NCI-H2107 (cell line): ENCODE measurements around the gene MARCHF9.
"Not testable (repeated sequence)": the region's sequence is repeated elsewhere in the genome, so short reads cannot be mapped to it uniquely, and the experiment has no call there.

Experiments
- DNase-seq: peaks from one replicate; lab custom pipeline; 2025; lab: John Stamatoyannopoulos, UW

MARCHF9 gene, protein sequence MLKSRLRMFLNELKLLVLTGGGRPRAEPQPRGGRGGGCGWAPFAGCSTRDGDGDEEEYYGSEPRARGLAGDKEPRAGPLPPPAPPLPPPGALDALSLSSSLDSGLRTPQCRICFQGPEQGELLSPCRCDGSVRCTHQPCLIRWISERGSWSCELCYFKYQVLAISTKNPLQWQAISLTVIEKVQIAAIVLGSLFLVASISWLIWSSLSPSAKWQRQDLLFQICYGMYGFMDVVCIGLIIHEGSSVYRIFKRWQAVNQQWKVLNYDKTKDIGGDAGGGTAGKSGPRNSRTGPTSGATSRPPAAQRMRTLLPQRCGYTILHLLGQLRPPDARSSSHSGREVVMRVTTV

GRCh38 chr12:57754411-57755193, at the start of gene MARCHF9:
Gene MARCHF9 (plus strand): TSS chr12:57755103. CDS start chr12:57755529, 426 bp downstream.
- peak; percentile 57 for DNase-seq

- DNase-seq = no peak
These were observed 47.7 kb upstream of the MARCHF9 start for GRCh38 chr12:57707250-57707649.

GRCh38 chr12:57708296-57708695, 46.6 kb upstream of the MARCHF9 start:
- no peak for DNase-seq

DNA sequence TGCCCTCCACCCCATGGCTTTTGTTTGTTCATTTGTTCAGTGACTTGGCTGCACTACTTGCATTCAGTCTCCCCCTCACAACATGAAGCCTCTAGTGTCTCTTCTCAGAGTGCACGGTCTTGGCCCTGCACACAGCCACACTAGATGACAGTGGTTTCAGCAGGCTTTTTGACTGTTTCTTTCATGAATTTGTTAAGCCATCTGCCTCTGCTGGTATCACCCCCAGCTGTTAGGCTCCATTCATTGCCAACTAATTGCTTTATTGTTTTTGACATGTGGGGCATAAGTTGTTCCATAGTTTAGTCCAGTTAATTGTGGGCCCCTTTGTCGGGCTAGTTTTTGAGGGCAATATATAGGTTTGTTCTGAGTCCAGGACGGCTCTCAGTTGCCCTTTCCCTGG, 42.2 kb upstream of the MARCHF9 start:
- no peak for DNase-seq

DNA sequence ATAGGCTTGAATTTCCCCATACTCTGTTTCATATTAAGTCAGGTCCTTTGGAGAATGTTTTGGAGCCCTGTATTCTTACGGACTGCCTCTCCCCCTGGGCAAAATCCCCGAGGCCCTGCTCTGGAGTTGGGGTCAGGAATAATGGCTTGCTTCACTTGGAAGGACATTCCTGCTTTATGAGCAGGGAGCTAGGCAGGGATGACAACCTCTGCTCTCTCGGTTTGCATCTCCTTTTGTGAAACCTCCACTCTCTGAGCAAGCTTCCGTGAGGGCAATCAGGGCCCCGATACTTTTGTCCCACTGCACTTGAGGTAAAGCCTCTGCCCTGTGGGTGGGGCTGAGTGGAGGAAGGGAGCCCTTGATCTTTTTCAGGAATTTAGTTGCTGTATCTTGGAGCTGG, 41.7 kb upstream of the MARCHF9 start:
- DNase-seq = no peak

GRCh38 chr12:57715036-57715748, 39.7 kb upstream of the MARCHF9 start:
- not testable (repeated sequence) for DNase-seq

GRCh38 chr12:57715786-57716185, 39.1 kb upstream of the MARCHF9 start:
- DNase-seq = no peak

- no peak for DNase-seq
These were observed 38.6 kb upstream of the MARCHF9 start for GRCh38 chr12:57716305-57716704.

- no peak for DNase-seq
These were observed 37.8 kb upstream of the MARCHF9 start for GRCh38 chr12:57717131-57717530.

GRCh38 chr12:57717846-57718640, 36.9 kb upstream of the MARCHF9 start:
- DNase-seq = no peak

DNA sequence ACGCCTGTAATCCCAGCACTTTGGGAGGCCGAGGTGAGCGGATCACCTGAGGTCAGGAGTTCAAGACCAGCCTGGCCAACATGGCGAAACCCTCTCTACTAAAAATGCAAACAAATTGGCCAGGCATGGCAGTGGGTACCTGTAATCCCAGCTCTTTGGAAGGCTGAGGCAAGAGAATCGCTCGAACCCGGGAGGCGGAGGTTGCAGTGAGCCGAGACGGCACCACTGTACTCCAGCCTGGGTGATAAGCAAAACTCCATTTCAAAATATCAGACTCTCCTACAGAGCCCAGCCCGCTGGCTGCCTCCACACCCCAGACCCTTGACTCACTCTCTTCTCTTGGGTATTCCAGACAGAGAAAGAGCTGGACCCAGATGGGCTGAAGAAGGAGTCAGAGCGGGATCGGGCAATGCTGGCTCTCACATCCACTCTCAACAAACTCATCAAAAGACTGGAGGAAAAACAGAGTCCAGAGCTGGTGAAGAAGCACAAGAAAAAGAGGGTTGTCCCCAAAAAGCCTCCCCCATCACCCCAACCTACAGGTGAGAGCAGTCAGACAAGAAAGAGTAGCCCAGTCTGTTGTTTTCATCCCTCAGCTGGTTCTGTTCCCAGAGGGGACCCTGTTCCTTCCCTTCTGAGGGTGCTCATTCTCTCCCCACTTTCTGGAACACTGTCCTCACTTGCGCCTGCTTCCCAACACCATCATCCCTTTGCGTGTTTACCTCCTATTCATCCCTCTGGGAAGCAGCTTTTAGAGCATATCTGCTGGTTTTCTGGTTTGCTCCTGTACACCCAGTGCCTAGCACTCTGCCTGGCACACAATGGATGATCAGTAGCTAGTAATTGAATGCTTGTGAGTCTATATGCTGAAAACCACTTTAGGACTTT, 36.0 kb upstream of the MARCHF9 start:
- DNase-seq = no peak

GRCh38 chr12:57719777-57720605, 34.9 kb upstream of the MARCHF9 start:
- no peak for DNase-seq

GRCh38 chr12:57720606-57721595, 34.0 kb upstream of the MARCHF9 start:
- no peak for DNase-seq

DNA sequence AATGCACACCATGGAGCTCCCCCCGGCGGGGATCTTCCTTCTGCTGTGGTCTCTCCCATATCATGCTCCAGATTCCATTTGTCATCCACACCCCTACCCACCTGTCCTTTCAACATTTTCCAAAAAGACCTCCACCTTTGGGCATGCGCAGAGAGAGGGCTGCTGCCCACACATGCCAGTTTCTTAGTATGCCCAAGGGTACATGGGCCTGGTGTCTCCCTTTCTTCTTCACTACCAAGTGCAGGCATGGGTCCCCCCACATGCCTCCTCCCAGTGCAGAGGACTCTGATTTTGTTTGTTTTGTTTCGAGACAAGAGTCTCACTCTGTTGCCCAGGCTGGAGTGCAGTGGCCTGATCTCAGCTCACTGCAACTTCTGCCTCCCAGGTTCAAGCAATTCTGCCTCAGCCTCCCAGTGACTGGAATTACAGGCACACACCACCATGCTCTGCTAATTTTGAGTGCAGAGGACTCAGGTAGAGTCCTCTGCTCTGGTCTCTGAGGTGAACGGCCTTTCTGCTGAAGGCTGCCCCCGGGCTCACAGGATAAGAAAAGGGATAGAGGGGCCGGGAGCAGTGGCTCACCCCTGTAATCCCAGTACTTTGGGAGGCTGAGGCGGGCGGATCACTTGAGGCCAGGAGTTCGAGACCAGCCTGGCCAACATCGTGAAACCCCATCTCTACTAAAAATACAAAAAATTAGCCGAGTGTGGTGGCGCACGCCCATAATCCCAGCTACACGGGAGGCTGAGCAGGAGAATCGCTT, 32.9 kb upstream of the MARCHF9 start:
- DNase-seq = not testable (repeated sequence)

GRCh38 chr12:57722716-57723629, 31.9 kb upstream of the MARCHF9 start:
- no peak for DNase-seq

DNA sequence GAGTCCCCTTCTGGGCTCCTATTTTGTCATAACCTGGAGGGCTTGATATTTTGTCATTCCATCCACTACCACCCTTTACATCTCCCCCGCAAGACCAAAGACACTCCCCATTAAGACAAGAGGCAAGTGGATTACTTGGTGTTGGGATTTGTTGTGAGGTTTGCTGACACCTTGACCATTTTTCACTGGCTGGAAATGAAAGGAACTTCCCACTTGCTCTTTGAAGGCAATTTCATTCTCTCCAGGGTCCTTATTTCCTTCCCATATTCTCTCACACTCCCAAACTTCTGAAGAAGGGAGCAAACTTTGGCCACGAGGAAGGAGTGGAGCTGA, 31.3 kb upstream of the MARCHF9 start:
- no peak for DNase-seq
